HG03108 (cell line): ENCODE data around the gene DOK7.

Experiments used
- ATAC-seq: cut with Tn5 transposase; IDR thresholded peaks from one replicate; pipeline ENCODE4 v1.9.1; 2021; ENCODE audit warnings: moderate library complexity; ENCODE audit not compliant: unreplicated experiment

The DOK7 gene

GRCh38 chr4:3486541-3487540 is 23.7 kb downstream of the DOK7 start:
- no peak for ATAC-seq

DNA sequence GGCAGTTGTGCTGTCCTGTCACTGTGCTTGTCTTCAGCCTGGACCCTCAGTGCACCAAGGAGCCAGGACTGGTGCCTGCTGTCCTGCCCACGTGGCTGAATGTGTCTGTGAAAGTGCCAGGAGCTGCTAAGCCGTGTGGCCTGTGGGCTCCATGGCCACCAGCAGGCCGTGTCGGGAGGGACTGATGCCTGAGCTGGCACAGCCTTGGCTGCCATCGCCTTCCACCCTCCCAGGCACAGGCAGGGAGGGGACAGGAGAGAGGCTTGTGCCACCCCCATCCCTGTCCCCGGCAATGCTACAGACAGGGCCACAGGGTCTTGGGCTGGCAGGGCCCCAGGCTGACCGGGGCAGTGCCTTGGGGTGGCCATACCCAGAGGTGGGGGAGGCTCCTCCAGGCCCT is 24.8 kb downstream of the DOK7 start:
- ATAC-seq, result no peak

DNA sequence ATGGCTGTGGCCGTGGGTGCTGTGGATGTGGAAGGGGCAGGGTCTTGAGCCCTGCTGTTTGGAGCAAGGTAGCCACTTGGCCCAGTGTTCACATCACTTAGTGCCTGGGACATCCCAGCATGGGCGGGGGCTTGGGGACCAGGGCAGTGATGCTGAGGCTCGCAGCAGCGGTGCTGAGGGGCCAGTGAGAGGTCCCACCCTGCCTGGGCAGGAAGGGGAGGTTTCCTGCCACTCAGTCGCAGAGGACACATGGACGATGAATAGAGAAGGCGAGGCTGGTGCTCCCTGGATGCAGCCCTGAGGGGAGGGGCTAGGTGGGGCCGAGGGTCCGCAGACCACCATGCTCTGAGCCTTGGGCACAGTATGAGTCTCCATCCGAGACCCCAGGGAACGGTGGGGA is 25.7 kb downstream of the DOK7 start:
- ATAC-seq, result no peak

- ATAC-seq, result no peak
Observed at GRCh38 chr4:3489451-3489962, 26.4 kb downstream of the DOK7 start.

GRCh38 chr4:3491681-3492405 is 28.7 kb downstream of the DOK7 start:
- no peak for ATAC-seq

- no peak for ATAC-seq
Observed at GRCh38 chr4:3492741-3493719, 29.9 kb downstream of the DOK7 start.

DNA sequence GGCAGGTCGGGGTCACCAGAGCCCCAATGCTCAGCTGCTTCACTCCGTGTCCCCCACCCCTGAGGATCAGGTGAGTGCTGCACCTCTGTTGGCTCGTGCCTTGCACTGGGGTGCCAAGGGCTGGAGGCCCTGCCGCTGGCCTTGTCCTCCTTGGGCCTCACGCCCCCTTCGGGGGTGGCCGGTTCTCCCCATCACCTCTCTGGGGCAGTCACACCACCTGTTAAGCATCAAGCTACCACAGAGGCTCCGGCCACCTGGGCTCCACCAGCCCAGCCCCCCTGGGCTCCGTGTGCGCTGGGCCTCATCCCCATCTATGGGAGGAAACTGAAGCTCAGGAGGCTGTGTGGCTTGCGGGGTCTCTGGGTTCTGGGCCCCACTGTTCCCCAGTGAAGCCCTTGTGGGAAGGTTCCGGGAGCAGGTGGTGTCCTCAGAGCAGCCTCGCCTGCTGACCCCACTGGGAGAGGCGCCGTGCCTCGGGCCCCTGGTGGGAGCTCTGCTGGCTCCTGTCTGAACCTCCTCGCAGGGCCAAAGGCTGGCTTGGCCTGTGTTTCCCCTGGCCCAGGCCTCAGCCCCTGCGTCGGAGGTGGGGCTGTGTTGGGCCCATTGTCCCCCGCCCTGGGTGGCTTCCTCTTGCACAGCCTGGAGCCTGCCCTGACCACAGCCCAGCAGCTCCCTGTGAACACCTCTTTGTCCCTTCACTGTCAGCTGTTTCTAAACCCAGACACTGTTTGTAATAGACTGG is 30.8 kb downstream of the DOK7 start:
- ATAC-seq, result no peak

- no peak for ATAC-seq
Observed at GRCh38 chr4:3494462-3494871, 31.4 kb downstream of the DOK7 start.

DNA sequence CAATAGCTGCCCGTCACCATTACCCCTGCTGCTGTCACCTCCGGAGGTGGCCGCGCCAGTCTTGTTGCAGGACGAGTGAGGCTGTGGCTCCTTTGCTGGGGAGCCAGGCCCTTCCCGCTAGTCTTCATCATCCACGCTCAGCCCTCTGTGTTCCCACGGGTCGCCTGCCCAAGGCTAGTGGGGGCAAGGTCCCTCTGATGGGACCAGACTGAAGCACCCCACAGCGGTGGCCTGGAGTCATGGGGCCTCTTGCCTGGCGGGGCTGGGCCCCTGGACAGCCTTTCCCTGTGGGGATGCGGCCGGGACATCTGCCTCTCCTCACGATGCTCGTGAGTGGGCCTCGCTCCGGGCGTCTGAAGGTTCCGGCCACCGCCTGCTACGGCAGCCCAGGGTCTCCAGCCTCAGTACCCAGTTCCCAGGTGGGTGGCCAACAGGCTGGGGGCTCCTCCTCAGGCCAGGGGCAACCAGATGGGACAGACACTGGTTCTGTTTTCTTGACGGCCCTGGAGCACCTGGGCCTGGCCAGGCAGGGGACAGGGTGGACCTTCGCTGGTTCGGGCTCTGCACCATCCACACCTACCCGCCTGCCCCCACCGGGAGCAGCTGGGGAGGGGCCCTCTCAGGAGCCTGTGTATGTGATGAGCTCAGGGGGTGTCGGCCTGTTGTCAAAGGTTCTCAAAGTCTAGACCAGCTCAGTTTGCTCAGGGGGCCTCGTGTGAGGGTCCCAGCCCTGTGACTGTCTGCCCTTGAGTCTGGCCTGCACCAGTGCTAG is 32.3 kb downstream of the DOK7 start:
- ATAC-seq, result no peak

DNA sequence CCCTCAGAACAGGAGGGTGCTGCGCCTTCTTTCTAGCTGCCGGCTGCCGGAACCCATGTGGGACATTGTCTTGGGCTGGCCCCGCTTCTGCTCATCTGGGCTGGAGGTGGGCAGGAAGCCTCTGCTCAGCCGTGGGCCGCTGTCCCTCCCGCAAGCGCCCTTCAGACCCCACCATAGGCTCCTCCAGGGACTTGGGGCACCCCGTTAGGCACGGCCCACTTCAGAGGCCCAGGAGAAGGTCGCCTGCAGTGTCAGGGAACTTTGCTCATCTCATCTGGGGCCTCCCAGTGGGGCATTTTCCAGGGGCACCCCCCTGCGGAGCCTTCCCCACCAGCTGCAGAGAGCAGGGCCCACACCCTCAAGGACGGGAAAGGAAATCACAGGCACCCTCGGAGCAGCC is 32.9 kb downstream of the DOK7 start:
- no peak for ATAC-seq

GRCh38 chr4:3497095-3497494 is 34.0 kb downstream of the DOK7 start:
- ATAC-seq, result no peak

DNA sequence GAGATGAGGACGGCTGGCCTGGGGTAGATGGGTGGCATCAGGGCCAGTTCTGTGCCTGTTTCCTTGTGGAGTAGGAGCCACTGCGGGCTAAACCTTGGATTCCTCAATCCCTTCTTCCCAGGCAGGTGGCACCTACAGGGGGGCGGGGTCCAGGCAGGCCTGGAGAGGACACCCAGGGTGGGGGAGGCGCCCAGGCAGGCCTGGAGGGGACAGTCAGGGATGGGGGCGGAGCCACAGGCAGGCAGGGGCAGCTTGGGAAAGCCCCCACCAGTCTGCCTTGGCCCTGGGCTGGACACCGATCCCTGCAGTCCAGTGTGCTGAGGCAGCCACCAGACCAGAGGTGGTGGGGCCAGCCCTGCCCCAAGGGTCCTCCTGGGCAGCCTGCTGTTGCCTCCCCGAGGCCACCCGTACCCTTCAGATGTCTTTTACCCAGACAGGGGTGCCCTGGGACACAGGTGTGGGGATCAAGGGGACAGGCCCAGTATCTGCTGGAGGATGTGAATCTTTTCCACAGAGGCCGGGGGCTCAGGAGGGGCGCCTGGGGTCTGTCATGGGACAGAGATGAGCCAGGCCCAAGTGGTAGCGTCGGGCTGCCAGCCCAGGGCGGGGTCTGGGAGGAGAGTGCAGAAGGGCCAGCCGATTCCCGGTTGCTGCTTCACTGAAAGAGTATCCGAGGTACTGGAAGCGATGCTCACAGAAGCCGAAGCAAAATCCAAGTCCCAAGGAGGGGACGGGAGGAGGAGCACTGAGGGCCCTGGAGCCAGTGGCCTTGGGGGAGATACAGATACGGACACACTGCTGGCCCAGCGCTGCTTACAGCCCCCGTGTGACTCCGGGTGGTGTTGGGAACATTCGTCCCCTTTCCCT is 34.6 kb downstream of the DOK7 start:
- no peak for ATAC-seq

GRCh38 chr4:3498407-3498806 is 35.3 kb downstream of the DOK7 start:
- ATAC-seq, result no peak

DNA sequence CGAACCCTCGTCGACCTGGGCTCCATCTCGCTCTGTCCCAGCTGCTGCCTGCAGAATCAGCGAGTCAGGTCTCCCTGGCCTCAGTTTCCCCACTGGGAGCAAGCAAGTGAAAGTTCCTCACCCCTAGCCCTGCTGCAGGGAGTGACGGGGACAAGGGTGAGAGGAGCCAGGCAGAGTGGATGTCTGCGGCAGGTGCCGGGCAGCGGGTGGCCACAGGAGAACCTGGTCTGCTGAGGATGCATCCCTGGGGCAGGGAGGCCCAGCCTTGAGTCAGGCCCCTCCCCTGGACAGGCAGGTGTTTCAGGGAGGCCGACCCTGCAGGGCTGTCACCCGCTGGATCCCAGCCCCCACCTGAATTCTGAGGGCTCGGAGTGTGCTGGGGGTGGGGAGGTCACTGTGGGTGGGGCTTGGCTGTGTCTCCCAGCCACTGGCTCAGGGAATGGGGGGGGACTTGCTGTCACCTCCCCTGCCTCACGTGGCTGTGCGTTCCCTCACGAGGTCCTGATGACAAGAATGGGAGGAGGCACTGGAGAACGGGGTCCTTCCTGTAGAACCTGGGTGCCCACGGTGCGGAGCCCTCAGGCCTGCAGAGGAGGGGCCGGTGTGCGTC is 35.9 kb downstream of the DOK7 start:
- ATAC-seq, result no peak

DNA sequence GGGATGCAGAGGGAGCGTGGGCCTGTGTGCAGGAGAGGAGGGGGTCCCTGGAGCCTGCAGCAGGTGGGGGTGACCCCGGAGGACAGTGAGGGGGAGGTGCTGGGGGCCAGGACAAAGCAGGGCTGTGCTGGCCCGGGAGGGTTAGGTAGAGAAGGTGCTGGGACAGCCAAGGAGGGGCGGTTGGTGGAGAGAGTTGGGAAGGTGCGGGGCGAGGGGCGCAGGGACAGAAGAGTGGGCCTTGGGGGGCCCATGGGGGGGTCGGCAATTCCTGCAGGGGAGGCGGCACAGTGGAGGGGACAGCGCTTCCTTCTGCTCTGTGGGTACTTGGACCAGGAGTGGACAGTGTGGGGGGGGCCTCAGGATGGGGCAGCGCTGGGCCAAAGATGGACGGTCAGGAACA is 36.6 kb downstream of the DOK7 start:
- no peak for ATAC-seq

GRCh38 chr4:3500111-3500510 is 37.0 kb downstream of the DOK7 start:
- no peak for ATAC-seq

GRCh38 chr4:3500634-3501101 is 37.6 kb downstream of the DOK7 start:
- ATAC-seq, result no peak
